Endodermal cell (in vitro differentiated cells): ENCODE results near the gene KCNQ1. TPM values are rescaled to one million over a fixed set of nuclear protein-coding genes. Genes with fewer than 3 reads are reported as not detected.

Experiments used
- DNase-seq: peaks from one replicate; pipeline ENCODE4 v3.0.0-alpha.2; 2017
- H3K27ac ChIP-seq: 2 replicates; pipeline ENCODE4 v1.5.1; 2013; ENCODE audit warnings: mild to moderate bottlenecking, low read depth, low read length, moderate library complexity
- H3K27me3 ChIP-seq: 2 replicates; pipeline ENCODE4 v1.6.1; 2013; ENCODE audit warnings: mild to moderate bottlenecking, low read length, moderate library complexity; ENCODE audit not compliant: insufficient read depth, control insufficient read depth, poor library complexity, severe bottlenecking
- H3K36me3 ChIP-seq: 2 replicates; pipeline ENCODE4 v1.7.0; 2013; ENCODE audit warnings: mild to moderate bottlenecking, low read length, moderate library complexity; ENCODE audit not compliant: control insufficient read depth, insufficient read depth
- H3K4me1 ChIP-seq: one replicate; pipeline ENCODE4 v1.7.0; 2013; ENCODE audit warnings: low read length; ENCODE audit not compliant: control insufficient read depth, insufficient read depth
- H3K4me3 ChIP-seq: 2 replicates; pipeline ENCODE4 v1.5.1; 2013; ENCODE audit warnings: mild to moderate bottlenecking, low read length, moderate library complexity
- H3K9ac ChIP-seq: 2 replicates; pipeline ENCODE4 v1.6.1; 2013; ENCODE audit warnings: mild to moderate bottlenecking, low read length, moderate library complexity; ENCODE audit not compliant: poor library complexity, severe bottlenecking; ENCODE audit errors: extremely low read depth
- H3K9me3 ChIP-seq: 2 replicates; pipeline ENCODE4 v1.6.1; 2013; ENCODE audit warnings: mild to moderate bottlenecking, low read length, moderate library complexity; ENCODE audit not compliant: control insufficient read depth
- H3K27ac Mint-ChIP-seq: 2 replicates; pipeline ENCODE4 v1.8.0; 2020; ENCODE audit warnings: mixed read lengths
- H3K27me3 Mint-ChIP-seq: 2 replicates; pipeline ENCODE4 v1.8.0; 2021; ENCODE audit warnings: mild to moderate bottlenecking, mixed read lengths; ENCODE audit not compliant: insufficient read depth
- H3K36me3 Mint-ChIP-seq: 2 replicates; pipeline ENCODE4 v1.8.0; 2020; ENCODE audit warnings: low read depth, mixed read lengths
- H3K4me1 Mint-ChIP-seq: 2 replicates; pipeline ENCODE4 v1.8.0; 2020; ENCODE audit warnings: mixed read lengths
- H3K4me3 Mint-ChIP-seq: 2 replicates; pipeline ENCODE4 v1.8.0; 2020; ENCODE audit warnings: mild to moderate bottlenecking, moderate library complexity, mixed read lengths
- H3K9me3 Mint-ChIP-seq: 2 replicates; pipeline ENCODE4 v1.8.0; 2020; ENCODE audit warnings: mild to moderate bottlenecking, mixed read lengths
- CTCF ChIP-seq: fragments of 200-600 bp; sonication (generic); conservative IDR thresholded peaks from 2 replicates; pipeline ENCODE4 v1.5.0; 2021; ENCODE audit warnings: antibody characterized with exemption, mild to moderate bottlenecking
- WGBS, 2 experiments: methylation state at CpG; one replicate each; pipeline versions ENCODE4 v1.1.5 to v1.1.7; 2013; ENCODE audit warnings: missing lambda C conversion rate in 2 of 2, mixed read lengths in 1 of 2; ENCODE audit not compliant: insufficient coverage in 1 of 2, insufficient read length in 1 of 2; 5-methylcytosine and 5-hydroxymethylcytosine counted together
- total RNA-seq, 2 donors: library from RNA; stranded (reverse); fragmentation: NEBNext Ultra II Directional in 1 of 2; extraction: Animal tissue kit (Norgen Biotek cat#: 25700) in 1 of 2; gene quantifications; 2 replicates in 1 of 2; 3 replicates in 1 of 2; pipeline ENCODE4 v1.2.1, GENCODE V29; 2021

Gene KCNQ1
- total RNA-seq, 2 donors from 2014 or later: 1.8 to 3.5 TPM

- TF ChIP-seq CTCF: no peak
Measured at GRCh38 chr11:2694995-2695939, 250.5 kb downstream of the KCNQ1 start.

GRCh38 chr11:2696455-2696854 lies 251.6 kb downstream of the KCNQ1 start:
- 92 to 96% methylated on average over 5 of the region's 5 CpGs for WGBS, 2 experiments
- Histone ChIP-seq H3K4me3 (peak overlapping the region; percentile 90), H3K27me3 (no peaks in the 10 kb centered on the region), H3K9ac (no peak overlapping the region), H3K36me3 (no peaks in the 10 kb centered on the region), H3K4me1 (peaks cover 22% of the 10 kb centered on the region), H3K27ac (no peak overlapping the region), H3K9me3 (no peaks in the 10 kb centered on the region)
- H3K4me3 Mint-ChIP-seq: no peak overlapping the region
- peaks cover 12% of the 10 kb centered on the region for H3K9me3 Mint-ChIP-seq
- H3K36me3 Mint-ChIP-seq: peaks cover 8% of the 10 kb centered on the region
- H3K27ac Mint-ChIP-seq: no peak overlapping the region
- TF ChIP-seq CTCF: no peak
- H3K27me3 Mint-ChIP-seq: peaks cover 7% of the 10 kb centered on the region
- peaks cover 72% of the 10 kb centered on the region for H3K4me1 Mint-ChIP-seq
- no peak for DNase-seq

More at GRCh38 chr11:2694995-2695939, 250.5 kb downstream of the KCNQ1 start:
- Histone ChIP-seq H3K4me1 (peaks cover 21% of the 10 kb centered on the region), H3K36me3 (peaks cover 3% of the 10 kb centered on the region), H3K4me3 (no peak overlapping the region), H3K9me3 (no peaks in the 10 kb centered on the region), H3K27ac (no peak overlapping the region), H3K27me3 (no peaks in the 10 kb centered on the region), H3K9ac (no peak overlapping the region)
- H3K4me3 Mint-ChIP-seq: no peak overlapping the region
- peaks cover 77% of the 10 kb centered on the region for H3K4me1 Mint-ChIP-seq
- H3K36me3 Mint-ChIP-seq: peaks cover 8% of the 10 kb centered on the region
- H3K27me3 Mint-ChIP-seq: peaks cover 4% of the 10 kb centered on the region
- peak; percentile 23 for DNase-seq
- H3K9me3 Mint-ChIP-seq: peaks cover 11% of the 10 kb centered on the region
- WGBS, 2 experiments: 94 to 95% methylated on average over 5 to 9 of the region's 9 CpGs
- H3K27ac Mint-ChIP-seq: no peak overlapping the region

- 60 to 70% methylated on average over 1 of the region's 1 CpG for WGBS, 2 experiments
- H3K27ac Mint-ChIP-seq: no peak overlapping the region
- H3K4me1 ChIP-seq: peaks cover 14% of the 10 kb centered on the region
- H3K4me3 Mint-ChIP-seq: peak overlapping the region; percentile 87
- H3K9me3 Mint-ChIP-seq: peaks cover 12% of the 10 kb centered on the region
- H3K27me3 Mint-ChIP-seq: peaks cover 20% of the 10 kb centered on the region
- DNase-seq: no peak
- H3K27me3 ChIP-seq: no peaks in the 10 kb centered on the region
- peaks cover 64% of the 10 kb centered on the region for H3K4me1 Mint-ChIP-seq
- H3K27ac ChIP-seq: no peak overlapping the region
- no peaks in the 10 kb centered on the region for H3K9me3 ChIP-seq
- no peak for TF ChIP-seq CTCF
- H3K9ac ChIP-seq: peak overlapping the region; percentile 73
- H3K4me3 ChIP-seq: peak overlapping the region; percentile 90
- no peaks in the 10 kb centered on the region for H3K36me3 ChIP-seq
- H3K36me3 Mint-ChIP-seq: peaks cover 8% of the 10 kb centered on the region
Measured at GRCh38 chr11:2697866-2698265, 253.1 kb downstream of the KCNQ1 start.
